ENCODE measurements around the gene WFIKKN2. TPM values are rescaled to one million over a fixed set of nuclear protein-coding genes. Genes with fewer than 3 reads are reported as not detected.

The WFIKKN2 gene
- total and polyA plus RNA-seq, 2 of the 13 experiments (the other 11 are each of a cell fraction or from before 2014, with no cell fraction given): not detected

- TF ChIP-seq ZNF281 (CRISPR knock-in tag; IDR thresholded peaks at IDR 0.05; ENCODE audit: borderline replicate concordance) (no peak), ZBTB20 (CRISPR knock-in tag; IDR thresholded peaks at IDR 0.05; ENCODE audit: borderline replicate concordance, low read depth) (0 out of 2 replicates have a peak, but pooled peaks have one; percentile 30), HOMEZ (CRISPR knock-in tag; IDR thresholded peaks at IDR 0.05; ENCODE audit: low read depth) (0 out of 2 replicates have a peak, but pooled peaks have one; percentile 21), YY1 (IDR thresholded peaks at IDR 0.05; ENCODE audit: insufficient read depth, insufficient replicate concordance, low read depth, low read length) (no peak), STAG1 (CRISPR knock-in tag; IDR thresholded peaks at IDR 0.05) (peak; percentile 92), ZFP82 (CRISPR knock-in tag; IDR thresholded peaks at IDR 0.05; ENCODE audit: borderline replicate concordance) (no peak), YEATS4 (CRISPR knock-in tag; IDR thresholded peaks at IDR 0.05; ENCODE audit: borderline replicate concordance) (no peak), ZNF468 (CRISPR knock-in tag; IDR thresholded peaks at IDR 0.05) (no peak), MAZ (IDR thresholded peaks at IDR 0.05; ENCODE audit: borderline replicate concordance, low read depth, low read length) (0 out of 2 replicates have a peak, but pooled peaks have one; percentile 22), MAZ (CRISPR knock-in tag; IDR thresholded peaks at IDR 0.05; ENCODE audit: low read depth) (0 out of 2 replicates have a peak, but pooled peaks have one; percentile 42), ZNF816 (CRISPR knock-in tag; IDR thresholded peaks at IDR 0.05; ENCODE audit: borderline replicate concordance) (no peak), FOXJ3 (CRISPR knock-in tag; IDR thresholded peaks at IDR 0.05; ENCODE audit: borderline replicate concordance) (no peak), ZGPAT (CRISPR knock-in tag; IDR thresholded peaks at IDR 0.05) (0 out of 2 replicates have a peak, but pooled peaks have one; percentile 38), TSC22D2 (CRISPR knock-in tag; IDR thresholded peaks at IDR 0.05; ENCODE audit: borderline replicate concordance) (no peak), PRDM10 (CRISPR knock-in tag; IDR thresholded peaks at IDR 0.05; ENCODE audit: low read depth) (no peak), SNRNP70 (IDR thresholded peaks at IDR 0.05; ENCODE audit: low read depth, low read length) (no peak), ZSCAN9 (CRISPR knock-in tag; IDR thresholded peaks at IDR 0.05; ENCODE audit: borderline replicate concordance) (no peak), ZSCAN31 (CRISPR knock-in tag; IDR thresholded peaks at IDR 0.05; ENCODE audit: low read depth) (no peak), DNMT3B (CRISPR knock-in tag; conservative IDR thresholded peaks at IDR 0.05) (no peak), SAP130 (CRISPR knock-in tag; IDR thresholded peaks at IDR 0.05; ENCODE audit: low read depth) (peak; percentile 26; the same call in 1 of the 2 replicates), GTF3A (CRISPR knock-in tag; conservative IDR thresholded peaks at IDR 0.05) (no peak)
These were observed 6.6 kb downstream of the WFIKKN2 start (continued) for GRCh38 chr17:50841949-50842354.
